Hepatocyte (in vitro differentiated cells): Measurements from ENCODE around the gene KIF4A.

Source experiments
- EZH2 ChIP-seq: fragments of 200-600 bp; sonication (generic); IDR thresholded peaks from 2 replicates; pipeline ENCODE4 v1.6.1; 2016; ENCODE audit warnings: antibody characterized with exemption, mild to moderate bottlenecking, borderline replicate concordance
- TF ChIP-seq, protein P1 (sequence below): fragments of 200-600 bp; sonication (generic); IDR thresholded peaks from 2 replicates; pipeline ENCODE4 v1.5.1; 2016; ENCODE audit warnings: antibody characterized with exemption, mild to moderate bottlenecking; ENCODE audit not compliant: poor library complexity

DNA sequence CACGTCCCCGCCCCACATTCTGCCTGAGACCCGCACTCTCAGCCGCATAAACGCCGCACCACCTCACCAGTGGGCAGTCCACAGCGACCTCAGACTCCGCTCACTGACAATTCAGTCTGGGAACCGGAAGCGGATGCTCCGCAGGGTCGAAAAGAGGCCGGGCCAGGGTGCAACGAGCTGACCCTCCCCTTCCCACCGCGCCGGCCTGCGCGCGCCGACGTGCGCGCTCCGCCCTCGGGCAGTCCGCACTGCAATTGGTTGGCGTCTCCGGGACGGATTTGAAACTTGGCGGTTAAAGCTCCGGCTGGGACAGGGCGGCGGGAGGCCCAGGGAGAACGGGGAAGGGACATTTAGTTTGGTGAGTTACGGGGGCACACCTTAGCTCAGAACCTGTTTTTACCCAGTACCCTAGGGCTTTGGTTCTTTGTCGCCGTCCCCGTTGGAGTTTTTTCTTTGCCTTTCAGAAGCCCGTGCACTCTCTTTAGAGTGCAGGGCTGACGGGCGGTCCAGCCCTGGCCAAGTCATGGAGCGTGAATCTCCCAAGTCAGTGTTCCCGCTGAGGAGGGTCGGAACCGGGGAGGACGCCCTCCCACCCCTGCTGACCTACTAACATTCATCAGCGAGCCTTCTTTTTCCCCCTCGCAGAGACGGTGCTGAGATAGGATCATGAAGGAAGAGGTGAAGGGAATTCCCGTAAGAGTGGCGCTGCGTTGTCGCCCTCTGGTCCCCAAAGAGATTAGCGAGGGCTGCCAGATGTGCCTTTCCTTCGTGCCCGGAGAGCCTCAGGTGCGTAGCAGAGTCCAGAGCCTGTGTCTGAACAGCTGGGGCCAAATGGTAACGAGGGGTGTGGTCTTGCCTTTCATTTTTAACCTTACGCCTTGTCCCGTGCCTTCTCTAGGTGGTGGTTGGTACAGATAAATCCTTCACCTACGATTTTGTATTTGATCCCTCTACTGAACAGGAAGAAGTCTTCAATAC lies at the start of gene KIF4A, which contains the start of gene PDZD11:
- TF ChIP-seq, protein P1, sequence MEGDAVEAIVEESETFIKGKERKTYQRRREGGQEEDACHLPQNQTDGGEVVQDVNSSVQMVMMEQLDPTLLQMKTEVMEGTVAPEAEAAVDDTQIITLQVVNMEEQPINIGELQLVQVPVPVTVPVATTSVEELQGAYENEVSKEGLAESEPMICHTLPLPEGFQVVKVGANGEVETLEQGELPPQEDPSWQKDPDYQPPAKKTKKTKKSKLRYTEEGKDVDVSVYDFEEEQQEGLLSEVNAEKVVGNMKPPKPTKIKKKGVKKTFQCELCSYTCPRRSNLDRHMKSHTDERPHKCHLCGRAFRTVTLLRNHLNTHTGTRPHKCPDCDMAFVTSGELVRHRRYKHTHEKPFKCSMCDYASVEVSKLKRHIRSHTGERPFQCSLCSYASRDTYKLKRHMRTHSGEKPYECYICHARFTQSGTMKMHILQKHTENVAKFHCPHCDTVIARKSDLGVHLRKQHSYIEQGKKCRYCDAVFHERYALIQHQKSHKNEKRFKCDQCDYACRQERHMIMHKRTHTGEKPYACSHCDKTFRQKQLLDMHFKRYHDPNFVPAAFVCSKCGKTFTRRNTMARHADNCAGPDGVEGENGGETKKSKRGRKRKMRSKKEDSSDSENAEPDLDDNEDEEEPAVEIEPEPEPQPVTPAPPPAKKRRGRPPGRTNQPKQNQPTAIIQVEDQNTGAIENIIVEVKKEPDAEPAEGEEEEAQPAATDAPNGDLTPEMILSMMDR: no peak
- no peak for TF ChIP-seq EZH2
